Thoracic aorta (tissue), 2 donors: ENCODE data around the gene RAB11B. TPM values are rescaled to one million over a fixed set of nuclear protein-coding genes. Genes with fewer than 3 reads are reported as not detected.
A peak's percentile ranks its signal among the peaks of the same experiment; 100 is the strongest.
"Not testable (repeated sequence)": the region's sequence is repeated elsewhere in the genome, so short reads cannot be mapped to it uniquely, and the experiment has no call there.

ENCODE experiments used
- ATAC-seq: fragments of 150-250 bp; one replicate; pipeline ENCODE4 v1.8.0; 2017; ENCODE audit warnings: low read depth; ENCODE audit not compliant: insufficient number of reproducible peaks, low FRiP score
- DNase-seq: peaks from one replicate; pipeline ENCODE4 v3.0.0-alpha.2; 2020; ENCODE audit warnings: low spot score
- H3K27ac ChIP-seq, 2 donors: fragments of 200-600 bp; sonication (generic); 1 replicate in 1 of 2; 2 replicates in 1 of 2; pipeline ENCODE4 v1.5.1; 2016; ENCODE audit warnings: mild to moderate bottlenecking in 2 of 2, moderate library complexity in 2 of 2
- H3K27me3 ChIP-seq: fragments of 200-600 bp; sonication (generic); replicated peaks from 2 replicates; pipeline ENCODE4 v1.6.0; 2016; ENCODE audit warnings: mild to moderate bottlenecking; ENCODE audit not compliant: insufficient read depth
- H3K36me3 ChIP-seq: fragments of 200-600 bp; sonication (generic); one replicate; pipeline ENCODE4 v1.5.1; 2016
- H3K4me1 ChIP-seq, 2 donors: fragments of 200-600 bp; sonication (generic); 1 replicate in 1 of 2; 2 replicates in 1 of 2; pipeline versions ENCODE4 v1.5.1 to v1.6.0; 2016; ENCODE audit warnings: low read depth in 2 of 2, mild to moderate bottlenecking in 1 of 2; ENCODE audit not compliant: control insufficient read depth in 1 of 2
- H3K4me3 ChIP-seq: fragments of 200-600 bp; sonication (generic); 2 replicates; pipeline ENCODE4 v1.5.1; 2016; ENCODE audit warnings: mild to moderate bottlenecking
- H3K9me3 ChIP-seq: fragments of 200-600 bp; sonication (generic); 2 replicates; pipeline ENCODE4 v1.5.1; 2016
- CTCF ChIP-seq: fragments of 200-600 bp; sonication (generic); IDR thresholded peaks from one replicate; pipeline ENCODE4 v1.5.1; 2019; ENCODE audit warnings: antibody characterized with exemption
- total RNA-seq, 2 donors: library from RNA; depleted of rRNA; stranded (reverse); fragments of >200 nt; gene quantifications; one replicate each; pipeline versions ENCODE4 v1.1.0 to v1.2.3, GENCODE V29; 2016

The RAB11B gene
- total RNA-seq, 2 donors from 2014 or later = 53.4 to 69.3 TPM

GRCh38 chr19:8352134-8352827 lies 37.9 kb upstream of the RAB11B start:
- peak overlapping the region; percentile 59 for H3K4me3 ChIP-seq
- no peak for ATAC-seq

GRCh38 chr19:8352845-8353244 lies 37.3 kb upstream of the RAB11B start:
- not testable (repeated sequence) for H3K9me3 ChIP-seq, H3K36me3 ChIP-seq, ATAC-seq, DNase-seq, H3K27me3 ChIP-seq, H3K27ac ChIP-seq
- Histone ChIP-seq H3K4me3 (peak overlapping the region; percentile 59), H3K4me1 (peaks cover 8 to 41% of the 10 kb centered on the region in 2 donors)

More at GRCh38 chr19:8352134-8352827, 37.9 kb upstream of the RAB11B start:
- H3K4me1 ChIP-seq = peaks cover 8 to 41% of the 10 kb centered on the region in 2 donors
- H3K9me3 ChIP-seq = no peaks in the 10 kb centered on the region
- H3K36me3 ChIP-seq = no peaks in the 10 kb centered on the region
- no peak for TF ChIP-seq CTCF
- no peak for DNase-seq
- H3K27ac ChIP-seq = peak overlapping the region in 1 of 2 donors; percentile 34
- no peaks in the 10 kb centered on the region for H3K27me3 ChIP-seq

GRCh38 chr19:8355631-8356402 lies 34.3 kb upstream of the RAB11B start:
- no peak for TF ChIP-seq CTCF
- H3K4me3 ChIP-seq = no peak overlapping the region
- no peaks in the 10 kb centered on the region for H3K9me3 ChIP-seq
- peak overlapping the region; percentile 7 to 61 for H3K27ac ChIP-seq
- peak; percentile 47 for DNase-seq
- peaks cover 8 to 41% of the 10 kb centered on the region in 2 donors for H3K4me1 ChIP-seq
- H3K27me3 ChIP-seq = no peaks in the 10 kb centered on the region
- H3K36me3 ChIP-seq = no peaks in the 10 kb centered on the region
- peak; percentile 69 for ATAC-seq

GRCh38 chr19:8357007-8357521 lies 33.1 kb upstream of the RAB11B start:
- Histone ChIP-seq H3K36me3 (no peaks in the 10 kb centered on the region), H3K4me1 (peaks cover 8 to 42% of the 10 kb centered on the region in 2 donors), H3K27ac (no peak overlapping the region), H3K4me3 (no peak overlapping the region), H3K9me3 (no peaks in the 10 kb centered on the region), H3K27me3 (no peaks in the 10 kb centered on the region)
- no peak for DNase-seq
- TF ChIP-seq CTCF = no peak
- no peak for ATAC-seq

- TF ChIP-seq CTCF = no peak
- Histone ChIP-seq H3K27me3 (no peaks in the 10 kb centered on the region), H3K27ac (no peak overlapping the region), H3K4me1 (peaks cover 9 to 40% of the 10 kb centered on the region in 2 donors), H3K9me3 (no peaks in the 10 kb centered on the region), H3K36me3 (no peaks in the 10 kb centered on the region), H3K4me3 (no peak overlapping the region)
- ATAC-seq (no peak), DNase-seq (no peak)
These were observed 31.2 kb upstream of the RAB11B start for GRCh38 chr19:8358948-8359347.
